Retinal pigment epithelial cell (primary cell): ENCODE measurements around the gene FMNL1.

Source experiments
- DNase-seq: peaks from one replicate; pipeline ENCODE4 v3.0.0-alpha.2; 2010; ENCODE audit warnings: low read depth
- H3K4me3 ChIP-seq: 2 replicates; pipeline ENCODE4 v1.5.1; 2011; ENCODE audit warnings: mild to moderate bottlenecking, low read length, control low read depth, moderate library complexity
- TF ChIP-seq, protein P1 (sequence below): conservative IDR thresholded peaks from 2 replicates; pipeline ENCODE4 v1.5.1; 2011; ENCODE audit warnings: low read depth, low read length, control low read depth, inconsistent platforms

The FMNL1 gene

DNA sequence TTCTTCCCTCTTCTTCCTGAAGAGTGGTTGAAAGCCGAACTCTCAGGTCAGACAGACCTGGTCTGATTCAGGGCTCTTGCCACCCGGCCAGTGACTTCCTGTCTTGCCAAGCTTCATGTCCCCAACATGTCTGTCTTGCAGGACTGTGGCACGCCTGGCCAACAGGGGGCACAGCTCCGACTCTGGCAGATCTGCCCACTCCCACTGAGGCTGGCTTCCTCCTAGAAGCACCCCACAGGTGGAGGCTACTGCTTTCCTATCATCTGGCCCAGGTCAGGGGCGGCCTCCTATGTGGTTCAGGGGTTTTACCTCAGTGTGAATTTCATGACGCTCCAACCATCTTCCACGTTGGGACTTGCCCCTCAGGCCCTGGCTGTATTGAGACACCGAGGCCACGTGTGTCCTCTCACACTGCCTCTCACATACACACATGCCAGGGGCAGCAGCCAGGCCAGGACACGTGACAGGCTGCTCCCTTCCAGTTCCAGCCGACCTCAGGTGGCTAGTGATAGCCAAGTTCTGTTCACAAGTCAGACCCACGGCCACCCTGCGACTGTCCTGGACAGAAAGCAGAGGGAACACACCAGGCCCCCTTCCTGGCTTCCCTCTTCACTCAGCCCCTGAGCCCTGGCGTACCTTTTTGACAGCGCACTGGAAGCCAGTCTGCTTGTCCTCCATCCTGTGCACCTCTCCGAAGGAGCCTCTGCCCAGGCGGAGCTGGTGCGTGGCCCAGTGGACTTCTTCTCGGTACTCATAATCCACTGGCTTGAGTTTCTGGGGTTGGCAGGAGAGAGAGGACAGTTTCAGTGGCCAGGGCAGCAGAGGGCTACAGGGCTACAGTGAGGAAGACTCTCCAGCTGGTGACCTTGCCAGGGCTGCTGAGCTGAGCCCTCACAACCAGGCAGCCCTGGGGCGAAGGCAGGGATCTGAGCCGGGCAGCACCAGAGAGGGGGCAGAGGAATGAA, 62.8 kb downstream of the FMNL1 start:
- H3K4me3 ChIP-seq = no peak overlapping the region
- TF ChIP-seq, protein P1, sequence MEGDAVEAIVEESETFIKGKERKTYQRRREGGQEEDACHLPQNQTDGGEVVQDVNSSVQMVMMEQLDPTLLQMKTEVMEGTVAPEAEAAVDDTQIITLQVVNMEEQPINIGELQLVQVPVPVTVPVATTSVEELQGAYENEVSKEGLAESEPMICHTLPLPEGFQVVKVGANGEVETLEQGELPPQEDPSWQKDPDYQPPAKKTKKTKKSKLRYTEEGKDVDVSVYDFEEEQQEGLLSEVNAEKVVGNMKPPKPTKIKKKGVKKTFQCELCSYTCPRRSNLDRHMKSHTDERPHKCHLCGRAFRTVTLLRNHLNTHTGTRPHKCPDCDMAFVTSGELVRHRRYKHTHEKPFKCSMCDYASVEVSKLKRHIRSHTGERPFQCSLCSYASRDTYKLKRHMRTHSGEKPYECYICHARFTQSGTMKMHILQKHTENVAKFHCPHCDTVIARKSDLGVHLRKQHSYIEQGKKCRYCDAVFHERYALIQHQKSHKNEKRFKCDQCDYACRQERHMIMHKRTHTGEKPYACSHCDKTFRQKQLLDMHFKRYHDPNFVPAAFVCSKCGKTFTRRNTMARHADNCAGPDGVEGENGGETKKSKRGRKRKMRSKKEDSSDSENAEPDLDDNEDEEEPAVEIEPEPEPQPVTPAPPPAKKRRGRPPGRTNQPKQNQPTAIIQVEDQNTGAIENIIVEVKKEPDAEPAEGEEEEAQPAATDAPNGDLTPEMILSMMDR = peak; percentile 49
- no peak for DNase-seq

DNA sequence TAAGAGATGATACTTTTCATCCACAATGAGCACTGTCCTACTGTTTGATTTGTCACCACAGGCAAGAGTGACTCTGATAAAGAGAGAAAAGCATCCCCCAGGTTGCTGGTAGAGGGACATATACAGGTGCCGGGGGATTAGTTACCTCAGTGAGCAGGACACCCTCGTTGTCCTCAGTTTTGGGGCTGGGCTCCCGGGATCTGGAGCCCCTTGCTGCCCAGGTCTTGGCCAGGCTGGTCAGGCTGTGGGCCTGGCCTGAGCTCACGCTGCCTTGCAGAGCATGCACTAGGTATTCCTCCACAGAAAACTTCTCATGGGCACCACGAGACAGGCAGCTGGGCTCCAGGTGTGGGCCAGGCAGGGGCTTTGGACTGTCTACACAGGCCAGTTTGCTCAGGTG, 64.6 kb downstream of the FMNL1 start:
- TF ChIP-seq, protein P1 = no peak
- no peak overlapping the region for H3K4me3 ChIP-seq
- no peak for DNase-seq

DNA sequence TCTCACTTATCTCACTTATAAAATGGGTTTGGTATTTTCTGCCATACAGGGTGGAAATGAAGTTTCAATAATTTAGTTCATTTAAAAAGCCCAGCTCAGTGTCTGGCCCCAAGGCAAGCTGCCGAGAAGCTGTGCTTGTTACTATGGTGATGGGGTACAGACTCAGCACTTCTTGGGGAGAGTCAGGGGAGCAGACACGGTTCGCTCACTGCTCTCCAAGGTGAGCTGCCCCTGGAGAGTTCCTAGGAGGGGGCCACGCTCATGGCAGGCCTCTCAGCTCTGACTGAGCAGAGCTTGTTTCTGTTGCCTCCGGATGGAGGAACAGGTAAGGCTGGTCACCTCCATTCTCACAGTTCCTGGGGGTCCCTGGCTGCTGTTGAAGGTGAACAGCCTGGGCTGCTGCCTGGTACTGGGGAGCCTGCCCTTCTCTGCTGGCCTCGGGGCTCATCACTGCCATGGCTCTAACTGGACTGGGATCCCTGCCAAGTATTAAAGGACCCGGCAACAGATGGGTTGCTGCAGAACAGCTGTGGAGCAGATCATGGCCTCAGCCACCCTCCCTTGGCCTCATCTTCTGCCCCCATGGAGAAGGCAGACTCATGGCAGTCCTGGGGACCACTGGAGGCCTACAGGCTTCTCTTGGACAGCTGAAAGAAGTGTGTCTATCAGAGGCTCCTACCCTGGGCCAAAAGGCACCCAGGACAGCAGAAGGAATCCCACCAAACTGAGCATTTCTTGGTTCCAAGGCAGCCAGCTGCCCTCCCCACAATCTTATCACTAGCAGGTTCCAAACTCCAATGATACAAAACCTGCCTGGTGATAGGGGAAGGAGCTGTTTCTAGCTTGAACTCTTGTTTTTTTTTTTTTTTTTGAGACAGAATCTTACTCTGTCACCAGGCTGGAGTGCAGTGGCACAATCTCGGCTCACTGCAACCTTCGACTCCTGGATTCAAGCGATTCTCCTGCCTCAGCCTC, 66.1 kb downstream of the FMNL1 start:
- H3K4me3 ChIP-seq = no peak overlapping the region
- DNase-seq = no peak
- TF ChIP-seq, protein P1 = no peak

DNA sequence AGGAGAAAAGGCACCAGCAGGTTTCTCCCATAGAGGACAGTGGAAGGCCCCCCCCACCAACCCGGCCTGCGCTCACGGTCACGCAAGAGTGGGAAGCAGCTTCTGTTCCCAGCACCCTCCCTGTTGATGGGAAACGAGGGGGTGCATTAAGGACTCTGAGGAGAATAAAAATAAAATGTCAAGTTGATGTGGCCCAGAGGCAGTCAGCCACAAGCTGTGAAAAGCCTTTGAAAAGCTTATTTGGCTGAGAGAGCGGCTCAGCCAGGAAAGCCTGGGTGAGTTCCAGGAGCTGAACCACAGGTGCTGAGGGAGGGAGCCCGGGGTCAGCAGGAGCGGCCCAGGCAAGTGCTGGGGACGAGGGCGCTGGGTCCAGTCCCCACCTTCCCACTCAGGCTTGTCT, 67.1 kb downstream of the FMNL1 start:
- H3K4me3 ChIP-seq = no peak overlapping the region
- DNase-seq = no peak
- TF ChIP-seq, protein P1 = no peak

DNA sequence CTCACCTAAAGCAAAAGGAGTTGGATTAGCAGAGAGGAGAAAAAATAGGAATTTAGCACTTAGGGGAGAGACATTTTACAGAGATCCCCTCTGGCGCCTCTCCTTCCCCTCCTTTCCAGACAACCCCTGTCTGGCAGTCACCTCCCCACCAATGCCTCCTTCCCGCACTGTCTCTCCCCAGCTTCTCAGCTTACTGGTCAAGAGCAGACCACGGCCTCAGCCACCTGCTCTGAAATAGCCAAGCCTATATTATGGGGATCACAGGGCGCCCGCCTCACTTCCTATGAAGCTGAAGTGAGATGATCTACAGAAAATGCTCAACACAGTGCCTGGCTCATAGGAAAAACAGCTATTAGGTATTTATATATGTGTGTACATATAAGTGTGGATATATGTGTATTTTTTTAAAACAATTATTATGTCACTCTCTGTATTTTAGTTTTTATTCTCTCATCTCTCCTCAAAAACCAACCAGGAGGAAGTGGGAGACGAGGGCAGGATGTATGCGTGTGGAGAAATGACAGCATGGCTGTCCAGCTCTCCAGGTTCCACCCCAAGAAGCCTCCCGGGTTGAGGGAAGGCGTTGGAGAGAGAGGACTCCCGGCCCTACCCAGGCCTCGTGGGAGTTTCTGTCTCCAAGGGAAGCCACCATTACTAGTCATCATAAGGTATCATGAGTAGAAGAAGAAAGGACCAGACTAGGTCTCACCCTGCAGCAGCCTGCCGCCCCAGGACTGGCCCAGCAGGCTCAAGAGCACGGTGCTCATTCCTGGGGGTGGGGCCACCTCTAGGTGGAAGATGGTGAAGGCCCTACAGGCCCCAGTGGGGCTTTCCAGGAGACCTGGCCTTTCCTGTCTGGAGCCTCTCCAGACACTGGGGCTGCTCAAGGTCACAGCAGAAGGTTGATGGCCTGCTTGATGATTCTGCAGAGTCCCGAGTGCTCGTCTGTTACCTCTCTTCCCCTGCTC, 67.9 kb downstream of the FMNL1 start:
- DNase-seq = no peak
- TF ChIP-seq, protein P1 = no peak
- H3K4me3 ChIP-seq = no peak overlapping the region

DNA sequence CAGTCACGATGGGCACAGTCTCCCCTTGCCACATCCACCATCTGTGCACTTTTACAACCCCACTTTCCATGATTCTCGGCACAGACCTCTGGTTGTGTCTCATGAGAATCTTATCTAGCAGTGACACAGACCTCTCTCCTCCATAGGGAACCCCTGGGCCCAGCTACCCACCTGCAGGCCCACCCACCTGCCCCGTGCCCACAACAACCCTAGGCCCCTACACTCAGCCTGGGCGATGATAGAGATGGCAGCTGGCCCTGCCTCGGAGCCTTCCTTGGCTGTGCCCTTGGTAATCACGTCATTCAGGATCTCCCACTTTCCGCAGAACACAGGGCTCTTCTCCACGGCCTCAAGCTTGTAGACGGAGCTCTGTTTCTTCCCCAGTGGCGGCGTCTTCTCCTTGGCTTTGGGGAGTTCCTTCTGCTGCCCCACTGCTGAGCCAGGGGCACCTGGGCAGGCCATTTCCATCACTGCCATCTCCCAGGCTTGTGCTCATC, 68.6 kb downstream of the FMNL1 start:
- TF ChIP-seq, protein P1 = no peak
- no peak for DNase-seq
- no peak overlapping the region for H3K4me3 ChIP-seq
